Panc1 (cell line): Measurements from ENCODE around the gene MS4A15.

ENCODE experiments used
- CTCF ChIP-seq: fragments of 450-650 bp; IDR thresholded peaks from 2 replicates; pipeline ENCODE4 v1.5.1; 2017; ENCODE audit warnings: mild to moderate bottlenecking
- POLR2AphosphoS5 ChIP-seq: IDR thresholded peaks from 2 replicates; pipeline ENCODE4 v1.6.1; 2012; ENCODE audit warnings: mild to moderate bottlenecking, low read depth, low read length, moderate library complexity
- TCF7L2 ChIP-seq: IDR thresholded peaks from 2 replicates; pipeline ENCODE4 v1.6.1; 2011; ENCODE audit warnings: mild to moderate bottlenecking, low read depth, low read length, inconsistent platforms

GRCh38 chr11:60780774-60781173, 24.1 kb downstream of the MS4A15 start:
- TF ChIP-seq CTCF (no peak), TCF7L2 (no peak), POLR2AphosphoS5 (no peak)
